Smooth muscle cell (in vitro differentiated cells): ENCODE measurements around the gene PARP14. TPM values are rescaled to one million over a fixed set of nuclear protein-coding genes. Genes with fewer than 3 reads are reported as not detected.

Experiments used
- DNase-seq: peaks from one replicate; lab custom pipeline; 2025; ENCODE audit not compliant: unreplicated experiment; lab: John Stamatoyannopoulos, UW
- H2AFZ ChIP-seq: fragments of 200-600 bp; sonication (generic); 2 replicates; pipeline ENCODE4 v1.6.0; 2016; ENCODE audit warnings: antibody characterized with exemption, low read depth, mild to moderate bottlenecking
- H3F3A ChIP-seq: fragments of 200-600 bp; sonication (generic); 2 replicates; pipeline ENCODE4 v1.6.0; 2017; ENCODE audit warnings: antibody characterized with exemption, low read depth
- H3K27ac ChIP-seq: fragments of 200-600 bp; sonication (generic); 2 replicates; pipeline ENCODE4 v1.5.1; 2016; ENCODE audit warnings: low read depth, mild to moderate bottlenecking
- H3K27me3 ChIP-seq: fragments of 200-600 bp; sonication (generic); 2 replicates; pipeline ENCODE4 v1.6.1; 2016; ENCODE audit warnings: low read depth, mild to moderate bottlenecking
- H3K36me3 ChIP-seq: fragments of 200-600 bp; sonication (generic); 2 replicates; pipeline ENCODE4 v1.5.1; 2016; ENCODE audit warnings: low read depth
- H3K4me1 ChIP-seq: fragments of 200-600 bp; sonication (generic); 2 replicates; pipeline ENCODE4 v1.5.1; 2016; ENCODE audit warnings: low read depth
- H3K4me2 ChIP-seq: fragments of 200-600 bp; sonication (generic); 2 replicates; pipeline ENCODE4 v1.6.0; 2016; ENCODE audit warnings: mild to moderate bottlenecking
- H3K4me3 ChIP-seq: fragments of 200-600 bp; sonication (generic); 2 replicates; pipeline ENCODE4 v1.5.1; 2016; ENCODE audit warnings: mild to moderate bottlenecking
- H3K79me2 ChIP-seq: fragments of 200-600 bp; sonication (generic); 2 replicates; pipeline ENCODE4 v1.6.0; 2016; ENCODE audit warnings: low read depth, mild to moderate bottlenecking
- H3K9ac ChIP-seq: fragments of 200-600 bp; sonication (generic); 2 replicates; pipeline ENCODE4 v1.6.0; 2016; ENCODE audit warnings: low read depth
- H3K9me3 ChIP-seq: fragments of 200-600 bp; sonication (generic); replicated peaks from 2 replicates; pipeline ENCODE4 v1.5.1; 2016; ENCODE audit warnings: low read depth
- H4K20me1 ChIP-seq: fragments of 200-600 bp; sonication (generic); 2 replicates; pipeline ENCODE4 v1.6.0; 2016; ENCODE audit warnings: low read depth
- CTCF ChIP-seq: fragments of 200-600 bp; sonication (generic); IDR thresholded peaks from 2 replicates; pipeline ENCODE4 v1.5.1; 2017; ENCODE audit warnings: borderline replicate concordance, mild to moderate bottlenecking, antibody characterized with exemption; ENCODE audit not compliant: insufficient read depth, poor library complexity, severe bottlenecking
- WGBS: methylation state at CpG from one replicate; pipeline ENCODE4 v1.1.7; 2016; ENCODE audit warnings: low lambda C conversion rate; 5-methylcytosine and 5-hydroxymethylcytosine counted together
- polyA plus RNA-seq: library from polyadenylated mRNA; unstranded; fragments of >200 nt; fragmentation: Nextera tagmentation; extraction: Ambion mirVana; gene quantifications from 2 replicates; pipeline ENCODE4 v1.2.1, GENCODE V29; 2016
- total RNA-seq: library from RNA; depleted of rRNA; stranded (reverse); fragments of >200 nt; gene quantifications from 2 replicates; pipeline ENCODE4 v1.2.3, GENCODE V29; 2014

PARP14 gene
- total and polyA plus RNA-seq, 2 experiments from 2014 or later: 2.8 to 14.5 TPM

DNA sequence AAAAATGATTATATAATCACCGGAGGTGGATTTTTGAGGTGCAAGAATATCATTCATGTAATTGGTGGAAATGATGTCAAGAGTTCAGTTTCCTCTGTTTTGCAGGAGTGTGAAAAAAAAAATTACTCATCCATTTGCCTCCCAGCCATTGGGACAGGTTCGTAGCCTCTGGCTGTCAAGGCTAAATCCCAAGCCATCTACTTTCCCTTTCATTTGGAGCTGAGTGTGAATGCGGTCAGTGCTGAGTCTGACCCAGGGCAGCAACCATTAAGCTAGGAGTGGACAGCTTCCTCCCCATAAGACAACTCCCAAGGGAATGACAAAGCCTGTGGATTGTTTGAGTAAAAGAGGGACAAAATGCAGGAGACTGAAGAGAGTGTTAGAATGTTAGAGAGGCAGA, 33.6 kb downstream of the PARP14 start:
- Histone ChIP-seq H3K4me3 (no peak overlapping the region), H3K4me1 (no peaks in the 10 kb centered on the region), H3K36me3 (peaks cover 7% of the 10 kb centered on the region), H3K27me3 (no peaks in the 10 kb centered on the region), H3K9ac (no peak overlapping the region), H3F3A (no peaks in the 10 kb centered on the region), H3K27ac (no peak overlapping the region), H2AFZ (no peak overlapping the region), H3K79me2 (no peaks in the 10 kb centered on the region), H3K9me3 (no peaks in the 10 kb centered on the region), H3K4me2 (no peak overlapping the region), H4K20me1 (no peaks in the 10 kb centered on the region)
- 92% methylated on average over 3 of the region's 3 CpGs for WGBS
- TF ChIP-seq CTCF: no peak
- DNase-seq: no peak

- H3K9me3 ChIP-seq: no peaks in the 10 kb centered on the region
- H3K9ac ChIP-seq: no peak overlapping the region
- H3K4me1 ChIP-seq: no peaks in the 10 kb centered on the region
- no peak overlapping the region for H2AFZ ChIP-seq
- no peak overlapping the region for H3K4me2 ChIP-seq
- H3K4me3 ChIP-seq: no peak overlapping the region
- H3K27me3 ChIP-seq: no peaks in the 10 kb centered on the region
- H3K27ac ChIP-seq: no peak overlapping the region
- no peaks in the 10 kb centered on the region for H3F3A ChIP-seq
- DNase-seq: no peak
- H3K79me2 ChIP-seq: no peaks in the 10 kb centered on the region
- H4K20me1 ChIP-seq: no peaks in the 10 kb centered on the region
- no peak for TF ChIP-seq CTCF
- WGBS: 95% methylated on average over 4 of the region's 4 CpGs
- no peaks in the 10 kb centered on the region for H3K36me3 ChIP-seq
Measured at GRCh38 chr3:122716667-122717066, 36.0 kb downstream of the PARP14 start.

DNA sequence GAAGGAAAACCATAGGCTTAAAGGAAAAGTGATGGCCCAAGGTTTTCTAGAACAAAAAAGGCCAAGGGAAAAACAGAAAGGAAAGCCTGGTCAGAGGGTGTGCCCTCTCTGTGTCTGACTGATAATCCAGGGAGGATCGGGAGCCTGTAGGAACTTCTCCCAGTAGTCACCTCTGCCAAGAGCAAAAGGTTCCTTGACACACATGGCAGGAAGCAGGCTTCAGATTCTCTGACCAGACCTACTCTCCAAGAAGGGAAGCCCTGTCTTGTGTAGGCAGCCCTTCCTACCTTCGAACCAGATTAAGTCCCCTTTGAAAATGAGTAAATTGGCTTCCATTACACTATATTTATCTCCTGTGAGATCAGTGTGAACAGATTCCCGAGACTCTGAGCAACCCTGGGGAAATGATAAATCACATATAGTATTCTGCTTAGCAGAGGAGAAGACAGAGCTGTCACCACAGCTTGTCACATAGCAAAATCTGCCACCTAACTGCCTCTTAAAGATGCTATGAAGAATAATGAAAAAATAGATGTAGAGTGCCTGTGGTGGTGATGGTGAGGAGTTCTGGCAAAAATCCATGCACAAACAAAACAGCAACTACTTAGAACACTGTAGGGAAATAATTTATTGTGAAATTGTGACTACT, 38.8 kb downstream of the PARP14 start:
- DNase-seq: no peak
- no peaks in the 10 kb centered on the region for H3F3A ChIP-seq
- no peaks in the 10 kb centered on the region for H3K9me3 ChIP-seq
- H3K36me3 ChIP-seq: no peaks in the 10 kb centered on the region
- H3K4me1 ChIP-seq: no peaks in the 10 kb centered on the region
- no peak overlapping the region for H3K4me3 ChIP-seq
- H3K9ac ChIP-seq: no peak overlapping the region
- no peaks in the 10 kb centered on the region for H3K79me2 ChIP-seq
- H4K20me1 ChIP-seq: no peaks in the 10 kb centered on the region
- H3K27ac ChIP-seq: no peak overlapping the region
- no peak overlapping the region for H2AFZ ChIP-seq
- no peaks in the 10 kb centered on the region for H3K27me3 ChIP-seq
- 55% methylated on average over 3 of the region's 3 CpGs for WGBS
- H3K4me2 ChIP-seq: no peak overlapping the region
- TF ChIP-seq CTCF: no peak

DNA sequence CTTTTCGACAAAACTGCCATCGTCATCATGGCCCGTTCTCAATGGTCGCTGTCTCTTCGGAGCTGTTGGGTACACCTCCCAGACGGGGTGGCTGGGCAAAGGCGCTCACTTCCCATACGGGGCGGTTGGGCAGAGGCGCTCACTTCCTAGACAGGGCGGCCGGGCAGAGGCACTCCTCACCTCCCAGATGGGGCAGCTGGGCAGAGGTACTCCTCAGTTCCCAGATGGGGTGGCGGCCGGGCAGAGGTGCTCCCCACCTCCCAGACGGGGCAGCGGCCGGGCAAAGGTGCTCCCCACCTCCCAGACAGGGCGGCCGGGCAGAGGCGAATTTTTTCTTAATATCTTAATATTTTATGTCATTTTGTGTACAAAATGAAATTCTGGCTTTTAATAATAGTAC, 44.5 kb downstream of the PARP14 start:
- WGBS: 99% methylated on average over 20 of the region's 20 CpGs
- no peak overlapping the region for H3K27ac ChIP-seq
- H3K4me3 ChIP-seq: no peak overlapping the region
- H3K4me2 ChIP-seq: no peak overlapping the region
- no peaks in the 10 kb centered on the region for H4K20me1 ChIP-seq
- H3K9me3 ChIP-seq: no peaks in the 10 kb centered on the region
- H2AFZ ChIP-seq: no peak overlapping the region
- H3K9ac ChIP-seq: no peak overlapping the region
- H3K27me3 ChIP-seq: no peaks in the 10 kb centered on the region
- no peaks in the 10 kb centered on the region for H3F3A ChIP-seq
- no peaks in the 10 kb centered on the region for H3K36me3 ChIP-seq
- no peaks in the 10 kb centered on the region for H3K79me2 ChIP-seq
- no peak for TF ChIP-seq CTCF
- DNase-seq: no peak
- H3K4me1 ChIP-seq: no peaks in the 10 kb centered on the region
